NOMO-1 treated with dmso at 0.1 percent for 144 hours (cell line): ENCODE results near the gene IL1RAPL1.

Experiments used
- DNase-seq: peaks from one replicate; lab custom pipeline; 2025; ENCODE audit not compliant: unreplicated experiment; lab: John Stamatoyannopoulos, UW

Gene IL1RAPL1

DNA sequence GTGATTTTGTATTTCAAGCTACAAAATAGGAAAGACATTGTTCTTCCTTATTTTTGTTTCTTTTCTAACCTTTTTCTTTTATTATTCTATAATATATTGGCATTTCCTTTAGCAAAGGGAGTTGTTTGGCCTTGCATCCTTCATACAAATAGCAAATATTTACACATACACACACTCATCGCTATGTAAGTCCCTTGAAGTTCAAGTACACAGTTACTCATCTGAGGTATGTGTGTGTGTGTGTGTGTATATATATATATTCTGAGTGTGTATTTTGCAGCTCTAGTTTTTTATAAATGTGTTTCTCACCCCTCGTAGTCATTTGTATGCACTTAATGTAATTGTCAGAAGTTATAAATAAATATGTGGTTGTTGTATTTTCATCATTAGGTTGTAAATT is 903.4 kb downstream of the IL1RAPL1 start:
- no peak for DNase-seq

DNA sequence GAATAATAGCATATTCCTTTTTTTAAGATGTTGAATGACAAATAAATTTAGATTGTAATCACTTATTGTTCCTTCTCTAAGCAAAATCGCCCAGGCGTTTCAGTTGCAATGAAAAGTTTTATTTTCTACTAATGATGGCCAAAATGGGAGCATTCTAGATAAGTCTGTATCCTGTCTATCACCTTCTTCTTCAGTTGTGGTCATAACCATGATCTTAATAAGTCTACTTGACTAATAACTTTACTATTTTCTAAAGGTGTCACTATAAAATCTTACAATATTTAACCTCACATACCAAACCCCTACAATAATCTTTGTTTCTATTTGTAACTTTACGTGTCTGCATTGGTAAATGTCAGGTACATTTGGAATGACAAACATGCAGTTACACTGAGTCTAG is 904.4 kb downstream of the IL1RAPL1 start:
- no peak for DNase-seq

DNA sequence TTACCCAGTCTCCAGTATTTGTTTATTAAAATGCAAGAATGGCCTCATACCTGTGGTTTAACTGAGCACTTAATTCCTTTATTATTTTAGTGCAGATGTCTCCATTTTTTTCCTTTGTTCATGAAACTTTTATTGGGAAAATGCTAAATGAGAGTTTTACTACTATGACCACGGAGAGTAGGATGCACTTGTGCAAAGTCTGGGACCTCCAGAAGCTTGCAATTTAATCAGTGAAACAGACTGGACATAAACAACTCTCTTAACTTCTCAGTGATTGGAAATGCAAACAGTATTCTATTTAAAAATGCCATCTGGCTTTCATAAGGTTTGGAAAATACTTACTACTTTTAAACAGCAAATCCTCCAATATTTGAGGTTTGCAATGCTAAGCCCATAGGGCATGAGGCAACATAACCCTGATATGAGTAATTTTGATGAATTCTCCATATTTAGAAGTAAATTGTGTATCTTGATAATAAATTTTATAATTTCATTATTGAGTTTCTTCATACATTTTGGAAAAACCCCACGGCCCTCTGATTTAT is 909.5 kb downstream of the IL1RAPL1 start:
- no peak for DNase-seq

DNA sequence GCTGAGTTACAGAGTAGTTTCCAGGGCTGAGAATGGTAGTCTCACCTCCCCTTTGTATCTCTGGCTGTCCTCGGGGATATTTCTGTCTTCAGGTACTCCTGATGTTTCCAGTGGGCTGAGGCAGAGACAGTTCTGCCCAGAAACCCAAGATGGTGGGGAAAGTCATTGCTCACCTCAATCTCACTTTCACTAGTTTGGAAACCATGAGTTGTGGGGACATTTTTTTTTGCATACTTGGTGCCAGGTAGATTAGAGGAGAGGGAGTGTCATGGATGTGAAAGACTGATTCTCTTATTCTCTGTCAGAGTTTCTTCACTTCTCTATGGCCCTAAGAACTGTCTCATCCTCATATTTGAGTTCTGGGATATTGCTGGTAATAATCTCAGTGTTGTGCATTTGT is 919.5 kb downstream of the IL1RAPL1 start:
- DNase-seq, result no peak

DNA sequence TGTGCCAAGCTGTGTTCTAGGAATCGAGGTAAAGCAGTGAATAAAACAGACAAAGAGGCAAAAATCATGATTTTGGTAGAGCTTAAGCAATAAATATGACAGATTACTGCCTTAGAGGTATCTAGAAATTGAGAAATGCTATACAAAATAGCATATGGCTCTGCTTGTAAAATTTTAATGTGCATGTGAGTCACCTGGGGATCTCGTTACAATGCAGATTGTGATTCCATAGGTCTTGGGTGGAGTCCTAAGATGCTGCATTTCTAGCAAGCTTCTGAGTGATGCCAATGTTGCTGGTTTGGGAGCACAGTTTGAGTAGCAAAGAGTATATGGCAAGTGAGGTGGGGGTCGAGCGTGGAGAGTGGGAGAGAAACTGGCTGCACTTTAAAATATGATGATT is 930.9 kb downstream of the IL1RAPL1 start:
- DNase-seq, result no peak

DNA sequence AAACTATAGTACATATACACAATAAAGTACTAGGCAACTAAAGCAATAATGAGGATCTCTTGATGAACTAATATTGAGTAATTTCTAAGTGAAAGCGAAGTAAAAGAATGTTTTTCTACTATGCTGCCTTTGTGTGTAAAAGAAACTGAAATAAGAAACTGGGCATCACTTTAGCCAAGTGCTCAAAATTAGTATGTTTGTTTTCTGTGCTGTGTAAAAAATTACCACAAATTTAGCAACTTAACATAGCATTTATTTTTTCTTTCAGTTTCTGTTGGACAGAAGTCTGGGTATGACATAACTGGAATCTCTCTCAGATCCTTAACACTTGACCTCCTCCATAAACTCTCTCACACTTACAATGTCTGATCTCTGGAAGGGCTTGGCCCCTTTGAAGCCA is 941.0 kb downstream of the IL1RAPL1 start:
- DNase-seq, result no peak

DNA sequence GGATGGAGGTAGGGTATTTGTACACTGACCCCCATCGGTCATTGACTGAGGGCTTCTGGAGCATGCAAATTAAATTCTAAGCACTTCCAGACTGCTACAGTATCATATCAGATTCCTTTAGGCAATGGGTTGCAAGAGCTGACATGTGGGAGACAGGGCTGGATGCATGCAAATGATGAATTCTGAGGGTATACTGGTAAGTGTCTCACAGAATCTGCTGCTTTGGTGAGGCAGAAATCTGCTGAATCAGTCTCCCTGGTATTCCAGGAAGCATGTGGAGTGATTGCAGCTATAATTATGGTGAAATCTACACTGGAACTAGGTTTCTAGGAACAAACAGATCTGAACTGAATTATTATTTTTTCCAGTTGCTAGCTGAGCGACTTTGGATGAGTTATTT is 943.3 kb downstream of the IL1RAPL1 start:
- DNase-seq, result no peak

DNA sequence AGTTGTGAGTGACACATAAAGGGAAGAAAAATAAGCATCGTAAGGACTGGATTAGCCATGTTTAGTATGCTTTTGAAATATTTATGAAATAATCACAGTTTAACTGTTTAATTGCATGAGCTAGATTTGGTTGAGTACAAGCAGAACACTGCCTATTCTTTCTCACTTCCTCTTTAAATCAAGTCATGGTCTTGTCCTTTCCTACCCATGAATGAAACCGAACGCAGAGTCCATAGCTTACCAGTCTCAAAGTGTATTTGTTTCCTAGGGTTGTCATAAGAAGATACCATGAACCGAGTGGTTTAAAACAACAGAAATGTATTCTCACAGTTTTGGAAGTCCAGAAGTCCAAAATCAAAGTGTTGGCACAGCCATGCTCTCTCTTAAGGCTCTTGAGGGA is 944.1 kb downstream of the IL1RAPL1 start:
- no peak for DNase-seq

DNA sequence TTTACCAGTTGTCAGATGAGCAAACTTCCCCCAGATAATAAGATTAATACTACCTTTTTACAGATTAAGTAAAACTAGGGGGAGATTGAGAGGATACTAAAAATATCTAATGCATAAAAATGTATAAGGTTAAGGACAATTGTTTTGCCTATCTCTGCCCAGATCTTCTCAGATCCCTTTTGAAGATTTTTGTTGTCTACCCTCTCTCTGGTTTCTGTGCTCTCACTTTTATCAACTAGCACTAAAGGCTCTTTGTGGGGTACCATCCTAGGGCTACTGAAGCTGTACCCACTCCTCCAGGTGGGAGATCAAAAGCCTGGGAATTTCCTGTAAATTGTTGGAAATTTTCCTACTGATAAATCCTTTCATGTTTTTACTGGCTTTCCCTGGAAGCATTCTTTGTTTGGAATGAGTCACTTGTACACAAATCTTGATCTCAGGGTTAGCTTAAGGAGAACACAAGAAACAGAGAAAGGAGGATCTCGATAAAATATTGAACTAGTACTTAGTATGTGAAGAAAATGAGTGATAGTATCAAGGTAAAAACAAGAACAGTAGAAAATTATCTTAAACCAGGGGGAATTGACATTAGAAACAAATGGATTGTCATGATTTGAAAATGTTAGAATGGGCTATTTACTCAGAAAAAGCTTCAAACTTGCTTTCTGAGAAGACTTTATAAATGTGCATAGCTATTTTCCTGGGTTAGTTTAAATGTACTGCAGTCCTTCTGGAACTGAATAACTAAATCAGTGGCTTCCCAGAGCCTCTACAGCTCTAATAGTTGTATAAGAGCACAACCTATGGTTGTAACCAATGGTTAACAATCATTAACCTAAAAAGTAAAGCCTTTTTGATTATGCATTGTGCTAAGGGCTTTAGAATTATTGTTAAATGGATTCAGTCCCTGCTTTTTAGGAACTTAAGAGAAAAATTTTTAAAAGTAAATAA is 948.2 kb downstream of the IL1RAPL1 start:
- no peak for DNase-seq

DNA sequence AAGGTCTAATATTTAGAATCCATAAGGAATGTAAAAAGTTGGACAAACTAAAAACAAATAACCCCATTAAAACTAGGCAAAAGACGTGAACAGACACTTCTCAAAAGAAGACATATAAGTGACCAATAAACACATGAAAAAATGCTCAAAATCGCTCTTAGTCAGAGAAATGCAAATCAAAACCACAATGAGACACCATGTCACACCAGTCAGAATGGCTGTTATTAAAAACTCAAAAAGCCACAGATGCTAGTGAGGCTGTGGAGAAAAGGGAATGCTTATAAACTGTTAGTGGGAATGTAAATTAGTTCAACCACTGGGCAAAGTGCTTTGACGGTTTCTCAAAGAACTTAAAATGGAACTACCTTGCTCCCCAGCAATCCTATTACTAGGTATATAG is 953.8 kb downstream of the IL1RAPL1 start:
- DNase-seq, result no peak

DNA sequence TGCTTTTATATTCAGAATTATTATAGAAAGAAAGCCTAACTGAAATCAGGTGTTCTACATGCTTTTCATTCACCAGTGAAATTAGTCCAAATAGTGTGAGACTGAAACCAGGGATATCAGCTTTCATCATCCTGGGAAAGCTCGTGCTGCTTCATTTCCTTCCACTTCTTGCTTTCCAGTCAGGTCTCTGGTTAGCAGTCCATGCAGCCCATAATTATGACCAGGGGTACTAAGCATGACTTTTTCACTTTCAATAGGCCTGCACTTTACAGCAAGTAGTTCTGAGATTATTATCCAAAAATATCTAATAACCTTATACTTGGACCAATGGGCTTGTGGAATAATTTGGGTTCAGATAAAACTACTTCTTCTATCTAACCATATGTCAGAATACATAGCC is 954.9 kb downstream of the IL1RAPL1 start:
- no peak for DNase-seq

DNA sequence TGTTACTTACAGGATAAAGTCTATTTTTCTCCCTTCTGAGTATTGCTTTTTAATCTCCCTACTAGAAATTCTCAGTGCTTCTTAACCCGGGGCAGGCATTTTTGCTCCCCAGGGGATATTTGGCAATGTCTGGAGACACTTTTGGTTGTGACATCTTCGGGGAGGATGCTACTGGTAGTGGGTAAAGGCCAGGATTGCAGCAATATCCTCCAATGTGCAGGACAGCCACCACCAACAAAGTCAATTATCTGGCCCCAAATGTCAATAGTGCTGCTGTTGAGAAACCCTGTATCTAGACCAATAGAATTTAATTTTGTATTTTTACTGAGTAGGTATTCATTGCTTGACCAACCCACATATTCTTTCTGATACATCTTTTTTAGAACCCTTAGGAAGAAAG is 958.6 kb downstream of the IL1RAPL1 start:
- no peak for DNase-seq

DNA sequence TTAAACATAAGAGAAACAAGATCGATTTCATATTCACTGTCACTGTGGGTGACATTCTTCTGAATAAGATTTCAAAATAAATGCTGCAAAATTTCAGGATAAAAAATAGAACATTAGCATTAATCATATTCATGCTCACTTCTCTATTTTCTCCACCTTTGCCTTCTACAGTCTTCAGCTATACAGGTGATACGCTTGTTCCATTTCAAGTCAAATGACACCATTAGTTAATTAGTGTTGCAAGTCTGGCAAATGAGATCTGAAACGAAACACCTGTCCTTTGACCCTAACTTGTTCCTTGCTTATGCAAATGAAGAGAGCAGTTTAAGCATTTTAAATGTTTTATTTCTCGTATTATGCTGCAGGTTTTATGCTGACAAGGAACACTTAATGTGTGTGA is 960.6 kb downstream of the IL1RAPL1 start:
- no peak for DNase-seq

DNA sequence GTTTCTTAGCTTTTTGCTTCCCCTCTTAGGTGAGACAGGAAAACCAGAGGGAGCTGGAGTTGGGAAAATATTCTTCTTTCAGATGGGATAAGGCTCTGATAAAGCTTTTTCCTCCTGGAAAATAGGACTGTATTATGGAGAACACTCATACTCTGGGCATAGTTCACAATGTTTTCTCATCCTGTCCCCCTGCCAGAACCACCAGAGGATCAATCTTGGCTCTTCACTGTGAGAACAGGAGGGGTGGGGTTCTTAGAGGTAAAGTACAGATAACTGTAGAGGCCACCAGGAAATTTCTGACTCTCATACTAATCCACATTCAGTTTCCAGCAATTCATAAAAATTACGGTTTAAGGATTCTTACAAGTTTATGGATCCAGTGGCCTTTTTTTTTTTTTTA is 966.3 kb downstream of the IL1RAPL1 start:
- no peak for DNase-seq

DNA sequence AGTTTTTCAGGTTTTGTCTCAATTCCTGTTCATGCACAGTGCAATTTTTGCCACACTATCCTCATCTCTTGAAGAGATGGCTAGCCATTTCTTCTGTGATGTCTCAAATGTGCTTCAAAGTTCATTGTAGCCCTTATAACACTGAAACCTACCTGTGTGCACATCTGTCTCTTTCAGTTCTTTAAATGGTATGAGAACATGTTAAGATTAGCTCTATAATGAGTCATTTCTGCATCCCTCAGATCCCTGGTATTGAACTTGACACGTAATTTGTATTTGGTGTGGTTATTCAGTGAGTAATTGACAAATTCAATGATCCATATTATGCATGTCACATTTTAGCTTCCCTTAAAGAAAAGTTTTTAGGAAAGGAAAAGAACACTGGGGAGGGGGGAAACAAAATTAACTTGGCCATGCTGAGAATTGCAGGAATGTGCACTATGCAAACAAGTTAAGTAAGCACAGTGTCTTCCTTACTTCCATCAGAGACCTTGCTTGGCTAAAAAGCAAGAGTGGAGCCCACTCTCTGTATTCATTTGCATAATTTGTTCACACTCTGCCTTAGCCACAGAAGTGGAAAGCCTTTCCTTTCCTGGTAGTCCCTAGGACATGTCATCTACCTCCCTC is 968.3 kb downstream of the IL1RAPL1 start:
- no peak for DNase-seq

DNA sequence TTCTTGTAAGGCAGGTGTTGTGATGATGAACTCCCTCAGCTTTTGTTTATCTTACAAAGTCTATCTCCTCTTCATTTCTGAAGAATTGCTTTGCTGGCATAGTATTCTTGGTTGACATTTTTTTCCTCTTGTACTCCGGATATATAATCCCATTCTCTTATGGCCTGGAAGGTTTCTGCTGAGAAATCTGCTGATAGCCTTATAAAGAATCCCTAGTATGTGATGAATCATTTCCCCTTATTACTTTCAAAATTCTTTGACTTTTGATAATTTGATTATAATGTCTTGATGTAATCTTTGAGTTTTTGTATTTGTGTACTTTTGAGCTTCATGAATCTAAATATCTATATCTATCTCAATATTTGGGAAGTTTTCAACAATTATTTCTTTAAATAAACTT is 972.8 kb downstream of the IL1RAPL1 start:
- DNase-seq, result no peak

DNA sequence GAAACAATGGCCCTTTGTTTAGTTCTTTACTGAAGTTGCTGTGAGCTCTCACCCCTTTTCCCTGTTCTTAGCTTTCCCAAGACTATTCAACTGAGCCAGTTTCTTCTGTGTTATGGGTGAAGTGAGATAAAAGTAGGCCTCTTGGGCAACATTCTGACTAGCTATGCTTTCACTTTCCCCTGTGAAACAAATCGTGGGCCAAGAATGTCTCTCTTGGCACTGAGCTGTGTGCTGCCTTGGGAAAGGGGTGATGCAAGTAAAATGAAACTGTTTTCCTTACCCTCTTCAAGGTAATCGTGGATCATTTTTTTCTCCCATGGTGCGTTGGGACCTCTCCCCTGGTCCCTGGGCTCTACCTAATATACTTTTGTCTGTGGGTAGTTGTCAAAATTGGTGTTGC is 974.2 kb downstream of the IL1RAPL1 start:
- DNase-seq, result no peak

DNA sequence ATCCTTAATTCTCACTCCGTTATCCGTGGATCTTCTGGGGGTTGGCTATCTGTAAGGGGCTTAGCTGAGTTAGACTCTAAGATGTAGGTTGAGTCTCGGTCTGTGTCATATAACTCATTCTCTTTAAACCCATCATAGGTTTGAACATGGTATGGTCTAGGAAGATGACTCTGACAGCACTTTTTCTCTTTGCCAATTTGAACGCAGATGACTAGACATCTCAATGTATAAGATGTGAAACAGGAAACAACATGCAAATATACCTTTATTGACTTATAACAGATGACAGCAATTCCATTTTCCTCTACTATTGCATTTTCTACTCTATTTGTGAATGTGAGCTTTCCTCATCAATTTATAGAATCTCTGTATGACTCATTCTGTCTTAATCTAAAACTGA is 993.3 kb downstream of the IL1RAPL1 start:
- DNase-seq, result no peak

DNA sequence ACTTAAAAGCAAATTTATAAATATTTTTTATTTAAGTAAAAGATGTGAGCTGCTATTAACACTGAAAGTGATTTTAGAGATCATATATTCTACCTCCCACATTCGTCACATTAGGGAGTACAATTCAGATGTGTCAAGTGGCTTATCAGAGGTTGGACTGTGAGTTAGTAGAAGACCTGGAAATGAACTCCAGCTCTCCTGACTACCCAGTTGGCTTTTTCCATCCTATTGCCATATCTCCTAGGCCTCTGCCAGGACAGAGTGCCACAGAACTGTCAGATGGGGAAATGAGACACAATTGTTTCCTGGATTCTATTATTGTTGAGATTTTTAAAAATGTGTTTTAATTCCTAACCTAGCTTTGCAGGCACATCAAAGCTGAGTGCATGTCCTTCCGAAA is 994.0 kb downstream of the IL1RAPL1 start:
- no peak for DNase-seq

DNA sequence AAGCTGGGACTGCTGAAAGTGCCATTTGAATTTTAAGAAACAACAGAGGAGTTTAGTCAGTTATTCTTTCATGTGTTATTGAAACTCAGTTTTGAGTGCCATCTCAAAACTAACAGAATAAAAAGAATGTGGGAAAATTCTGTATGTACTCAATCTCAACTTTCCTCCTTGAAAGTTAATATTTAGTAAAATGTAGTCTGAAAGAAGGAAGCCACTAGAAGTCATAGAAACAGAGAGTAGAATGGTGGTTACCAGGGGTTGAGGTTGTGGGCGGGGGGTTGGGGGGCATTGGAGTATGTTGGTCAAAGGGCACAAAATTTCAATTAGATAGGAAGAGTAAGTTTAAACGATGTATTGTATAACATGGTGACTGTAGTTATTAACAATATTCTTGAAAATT is 999.9 kb downstream of the IL1RAPL1 start:
- no peak for DNase-seq

DNA sequence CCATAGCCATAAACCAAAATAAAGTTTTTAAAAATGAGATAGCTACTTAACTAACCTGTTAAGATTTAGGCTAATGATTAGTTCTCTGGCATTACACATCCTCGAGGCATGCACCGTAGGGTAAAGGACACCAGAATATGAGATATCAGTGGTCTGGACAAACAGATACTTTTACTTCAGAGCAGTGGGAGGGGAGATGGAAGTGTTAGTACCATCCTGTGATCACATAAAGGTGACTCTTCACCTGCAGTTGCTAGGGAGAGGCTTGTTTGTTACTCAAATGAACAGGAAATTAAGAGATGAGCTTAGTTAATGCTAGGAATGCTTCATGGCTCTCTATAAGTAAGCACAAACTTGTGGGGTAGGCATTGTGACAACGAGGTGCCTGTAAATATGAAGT is 1003.7 kb downstream of the IL1RAPL1 start:
- DNase-seq, result no peak

DNA sequence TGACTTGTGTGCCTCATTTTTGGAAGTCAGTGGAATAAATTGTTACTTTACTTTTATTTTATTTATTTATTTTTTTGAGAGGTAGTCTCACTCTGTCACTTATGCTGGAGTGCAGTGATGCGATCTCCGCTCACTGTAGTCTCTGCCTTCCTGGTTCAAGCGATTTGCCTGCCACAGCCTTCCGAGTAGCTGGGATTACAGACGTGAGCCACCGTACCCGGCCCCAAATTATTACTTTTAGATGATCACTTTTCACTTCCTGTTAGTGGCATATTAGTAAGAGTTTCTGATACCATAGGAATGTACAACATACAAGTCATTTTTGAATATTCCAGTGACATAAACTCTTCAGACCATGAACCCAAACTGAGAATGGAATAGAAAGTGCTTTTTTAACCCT is 1017.1 kb downstream of the IL1RAPL1 start:
- no peak for DNase-seq
